ENCODE results near the gene UNC45A.

GRCh38 chr15:90930861-90931574 is 4.1 kb upstream of the UNC45A start:
- TF ChIP-seq JUND (IDR thresholded peaks at IDR 0.05) (no peak), CTCF (IDR thresholded peaks at IDR 0.05; ENCODE audit: low read depth, low read length, missing input control) (no peak), RAD21 (IDR thresholded peaks at IDR 0.05) (no peak), TAF1 (conservative IDR thresholded peaks at IDR 0.05) (no peak), ATF3 (IDR thresholded peaks at IDR 0.05) (no peak), SP1 (IDR thresholded peaks at IDR 0.05) (no peak), MAX (IDR thresholded peaks at IDR 0.05) (no peak)
